ENCODE measurements around the gene ATP8B3. TPM values are rescaled to one million over a fixed set of nuclear protein-coding genes. Genes with fewer than 3 reads are reported as not detected.

Gene ATP8B3
- total RNA-seq, 1 donor from 2014 or later = 0.11 TPM

- H3K9me3 ChIP-seq = no peaks in the 10 kb centered on the region
- no peaks in the 10 kb centered on the region for H3K4me1 ChIP-seq
- H3K27me3 ChIP-seq = no peaks in the 10 kb centered on the region
- peaks cover 88% of the 10 kb centered on the region in 2 donors for H3K36me3 ChIP-seq
- H3K27ac ChIP-seq = no peak overlapping the region
- intact Hi-C loops (cut with DNase I) = no loop called here
- DNase-seq (ENCODE audit: low spot score in 2 of 2) = no peak
- no peak for TF ChIP-seq CTCF (IDR thresholded peaks at IDR 0.05)
- no peak overlapping the region for H3K4me3 ChIP-seq
Observed at GRCh38 chr19:1818549-1819195, 6.6 kb upstream of the ATP8B3 start.

GRCh38 chr19:1817553-1818179 is 5.6 kb upstream of the ATP8B3 start:
- Histone ChIP-seq H3K4me1 (peaks cover 0 to 5% of the 10 kb centered on the region in 2 donors), H3K4me3 (no peak overlapping the region), H3K27me3 (no peaks in the 10 kb centered on the region), H3K27ac (no peak overlapping the region), H3K36me3 (peaks cover 78% of the 10 kb centered on the region in 2 donors), H3K9me3 (no peaks in the 10 kb centered on the region)
- TF ChIP-seq CTCF (IDR thresholded peaks at IDR 0.05) = no peak
- DNase-seq (ENCODE audit: low spot score in 2 of 2) = no peak
- intact Hi-C loops (cut with DNase I) = no loop called here

GRCh38 chr19:1816530-1817298 is 4.6 kb upstream of the ATP8B3 start:
- intact Hi-C loops (cut with DNase I) = no loop called here
- H3K27me3 ChIP-seq = no peaks in the 10 kb centered on the region
- H3K36me3 ChIP-seq = peaks cover 68% of the 10 kb centered on the region in 2 donors
- DNase-seq (ENCODE audit: low spot score in 2 of 2) = no peak
- no peak for TF ChIP-seq CTCF (IDR thresholded peaks at IDR 0.05)
- H3K4me3 ChIP-seq = no peak overlapping the region
- peaks cover 3 to 10% of the 10 kb centered on the region in 2 donors for H3K4me1 ChIP-seq
- no peaks in the 10 kb centered on the region for H3K9me3 ChIP-seq
- no peak overlapping the region for H3K27ac ChIP-seq

GRCh38 chr19:1815605-1816529 is 3.8 kb upstream of the ATP8B3 start:
- intact Hi-C loops (cut with DNase I) = no loop called here
- TF ChIP-seq CTCF (IDR thresholded peaks at IDR 0.05) = no peak
- no peak overlapping the region for H3K4me3 ChIP-seq
- no peak overlapping the region for H3K27ac ChIP-seq
- no peaks in the 10 kb centered on the region for H3K27me3 ChIP-seq
- H3K9me3 ChIP-seq = no peaks in the 10 kb centered on the region
- no peak for DNase-seq (ENCODE audit: low spot score in 2 of 2)
- H3K4me1 ChIP-seq = peaks cover 4 to 13% of the 10 kb centered on the region in 2 donors
- H3K36me3 ChIP-seq = peaks cover 60 to 61% of the 10 kb centered on the region in 2 donors

All from ascending aorta (tissue), 2 donors.